Activated naive CD8-positive, alpha-beta T cell treated with anti-CD3 and anti-CD28 coated beads, Interleukin-2, amount 10 ng/mL, durations not matched to agents 7 days and 5 days (primary cell): Measurements from ENCODE around the gene RSPH1. TPM values are rescaled to one million over a fixed set of nuclear protein-coding genes. Genes with fewer than 3 reads are reported as not detected.

Experiments used
- ATAC-seq: fragments of 150-1000 bp; cut with Tn5 transposase; one replicate; pipeline ENCODE4 v1.10.0; 2021; ENCODE audit warnings: low read depth, moderate library complexity
- POLR2A ChIA-PET: fragments of 350-600 bp; sonication (Branson Sonifier 250); formaldehyde crosslinking; loops from one replicate; lab custom pipeline; 2021; ENCODE audit warnings: antibody characterized with exemption; lab: Charles Lee
- DNase-seq: peaks from one replicate; pipeline ENCODE4 v3.0.0; 2021
- H3K27ac Mint-ChIP-seq: one replicate; pipeline ENCODE4 v1.8.0; 2022; ENCODE audit warnings: mild to moderate bottlenecking, mixed read lengths
- H3K27me3 Mint-ChIP-seq: one replicate; pipeline ENCODE4 v1.8.0; 2022; ENCODE audit warnings: mild to moderate bottlenecking, moderate library complexity, mixed read lengths
- H3K36me3 Mint-ChIP-seq: one replicate; pipeline ENCODE4 v1.8.0; 2021; ENCODE audit warnings: mild to moderate bottlenecking, mixed read lengths
- H3K4me1 Mint-ChIP-seq: one replicate; pipeline ENCODE4 v1.8.0; 2021; ENCODE audit warnings: mixed read lengths
- H3K4me3 Mint-ChIP-seq: one replicate; pipeline ENCODE4 v1.8.0; 2022; ENCODE audit warnings: mild to moderate bottlenecking, moderate library complexity, mixed read lengths
- H3K9me3 Mint-ChIP-seq: one replicate; pipeline ENCODE4 v1.8.0; 2021; ENCODE audit warnings: mixed read lengths
- total RNA-seq, 2 experiments: library from RNA; stranded (reverse); gene quantifications; one replicate each; pipeline ENCODE4 v1.2.3, GENCODE V29; 2021

RSPH1 gene
- total RNA-seq, 2 experiments from 2014 or later: not detected

DNA sequence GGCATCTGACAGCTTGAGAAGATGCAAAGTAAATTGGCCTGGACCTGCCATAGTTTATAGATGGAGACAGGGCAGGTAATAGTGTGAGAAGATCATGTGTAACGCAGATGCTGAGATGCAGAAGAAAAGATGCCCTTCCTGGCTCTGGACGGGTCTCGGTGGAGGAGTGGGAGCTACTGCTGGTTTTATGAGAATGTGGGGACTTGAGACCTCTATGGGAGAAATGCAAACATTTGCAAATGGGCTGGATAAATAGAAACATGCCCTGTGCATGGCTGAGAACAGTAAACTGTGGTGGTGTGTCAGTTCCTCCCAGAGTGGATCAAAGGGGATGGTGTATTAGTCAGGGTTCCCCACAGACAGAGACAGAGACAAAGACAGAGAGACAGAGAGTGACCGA lies 70.4 kb downstream of the RSPH1 start:
- POLR2A ChIA-PET: interaction anchor here (0.6 to 12.9 kb wide), 9 partner anchors 8 to 64 kb away, joined by 3 to 182 read pairs (median 3); partner anchors contain the start of gene UBASH3A
- Mint-ChIP-seq H3K4me3 (peak overlapping the region; percentile 69), H3K4me1 (peaks cover 61% of the 10 kb centered on the region), H3K27ac (peak overlapping the region; percentile 91), H3K9me3 (no peaks in the 10 kb centered on the region), H3K36me3 (peaks cover 72% of the 10 kb centered on the region), H3K27me3 (no peaks in the 10 kb centered on the region)
- ATAC-seq: peak; percentile 46
- peak; percentile 33 for DNase-seq

- POLR2A ChIA-PET: interaction anchor here (0.6 to 12.9 kb wide), 8 partner anchors 8 to 64 kb away, joined by 3 to 182 read pairs (median 4); partner anchors contain the start of gene UBASH3A
- peak overlapping the region; percentile 91 for H3K27ac Mint-ChIP-seq
- no peaks in the 10 kb centered on the region for H3K27me3 Mint-ChIP-seq
- H3K4me3 Mint-ChIP-seq: peak overlapping the region; percentile 69
- H3K9me3 Mint-ChIP-seq: no peaks in the 10 kb centered on the region
- peaks cover 71% of the 10 kb centered on the region for H3K36me3 Mint-ChIP-seq
- peaks cover 64% of the 10 kb centered on the region for H3K4me1 Mint-ChIP-seq
- peak; percentile 77 for ATAC-seq
- DNase-seq: peak; percentile 80
These were observed 71.0 kb downstream of the RSPH1 start for GRCh38 chr21:42424914-42425541.

DNA sequence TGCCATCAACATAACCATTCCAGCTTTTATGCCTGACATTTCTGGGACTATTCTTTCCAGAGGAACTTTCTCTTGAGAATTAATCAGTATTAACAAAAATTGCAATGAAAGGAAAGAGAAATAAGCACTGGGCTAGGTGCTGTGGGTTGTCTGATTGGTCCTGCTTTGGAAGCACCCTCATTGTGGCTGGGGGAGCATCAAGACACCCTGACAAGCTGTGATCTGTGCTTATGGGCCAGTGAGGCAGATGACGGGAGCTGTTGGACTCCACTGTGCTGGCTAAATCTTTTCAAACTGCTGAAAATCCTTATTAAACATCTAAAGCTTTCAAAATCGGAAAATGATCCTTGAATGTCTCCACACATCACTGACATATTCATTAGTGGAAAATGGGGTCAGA lies 72.3 kb downstream of the RSPH1 start:
- H3K27ac Mint-ChIP-seq: peak overlapping the region; percentile 91
- ATAC-seq (no peak), DNase-seq (no peak)

GRCh38 chr21:42423197-42423675 lies 72.8 kb downstream of the RSPH1 start:
- peak overlapping the region; percentile 69 for H3K4me3 Mint-ChIP-seq
- peak; percentile 38 for ATAC-seq
- peaks cover 72% of the 10 kb centered on the region for H3K4me1 Mint-ChIP-seq
- no peaks in the 10 kb centered on the region for H3K27me3 Mint-ChIP-seq
- POLR2A ChIA-PET: interaction anchor here (0.8 to 12.9 kb wide), 8 partner anchors 10 to 195 kb away, joined by 3 to 182 read pairs (median 3); partner anchors contain the start of gene UBASH3A
- peak overlapping the region; percentile 91 for H3K27ac Mint-ChIP-seq
- peaks cover 75% of the 10 kb centered on the region for H3K36me3 Mint-ChIP-seq
- H3K9me3 Mint-ChIP-seq: peaks cover 6% of the 10 kb centered on the region
- peak; percentile 61 for DNase-seq

More for the DNA sequence above, 72.3 kb downstream of the RSPH1 start:
- peaks cover 72% of the 10 kb centered on the region for H3K36me3 Mint-ChIP-seq
- H3K27me3 Mint-ChIP-seq: no peaks in the 10 kb centered on the region
- peak overlapping the region; percentile 69 for H3K4me3 Mint-ChIP-seq
- POLR2A ChIA-PET: interaction anchor here (0.9 to 12.9 kb wide), 6 partner anchors 10 to 103 kb away, joined by 3 to 182 read pairs (median 4); partner anchors contain the start of gene UBASH3A
- peaks cover 72% of the 10 kb centered on the region for H3K4me1 Mint-ChIP-seq
- H3K9me3 Mint-ChIP-seq: peaks cover 6% of the 10 kb centered on the region

Other genes with a start within 250 kb of the RSPH1 start
- not detected for gene TFF3, start 180.8 kb downstream of the RSPH1 start, total RNA-seq
- gene TFF2, start 145.2 kb downstream of the RSPH1 start, total RNA-seq: not detected
- not detected for gene TFF1, start 129.7 kb downstream of the RSPH1 start, total RNA-seq
- gene TMPRSS3, start 100.2 kb downstream of the RSPH1 start, total RNA-seq: 10 to 100 TPM in 1 of 2 experiments, 1 to 10 TPM in 1; 7.8 to 10.7 TPM
- 10 to 100 TPM; 77.8 to 80.2 TPM for gene UBASH3A, start 92.3 kb downstream of the RSPH1 start, total RNA-seq
- 10 to 100 TPM; 24.7 to 25.4 TPM for gene SLC37A1, start 17.6 kb upstream of the RSPH1 start, total RNA-seq
- gene PDE9A, start 157.4 kb upstream of the RSPH1 start, total RNA-seq: 1 to 10 TPM; 7.5 to 9.5 TPM